GM06990 (cell line): ENCODE results near the gene REXO1.

ENCODE experiments used
- DNase-seq: peaks from one replicate; pipeline ENCODE4 v3.0.0-alpha.2; 2011; ENCODE audit not compliant: insufficient read length; ENCODE audit errors: extremely low read depth
- H3K27me3 ChIP-seq: replicated peaks from 2 replicates; pipeline ENCODE4 v1.6.0; 2011; ENCODE audit warnings: low read length; ENCODE audit not compliant: control insufficient read depth, insufficient read depth
- H3K36me3 ChIP-seq: 2 replicates; pipeline ENCODE4 v1.5.1; 2011; ENCODE audit warnings: low read length; ENCODE audit not compliant: control insufficient read depth, insufficient read depth
- H3K4me3 ChIP-seq: replicated peaks from 2 replicates; pipeline ENCODE4 v1.5.1; 2011; ENCODE audit warnings: low read depth, mild to moderate bottlenecking, control low read depth, low read length
- CTCF ChIP-seq: IDR thresholded peaks from 2 replicates; pipeline ENCODE4 v1.5.1; 2011; ENCODE audit warnings: low read length, control low read depth, mild to moderate bottlenecking, inconsistent platforms; ENCODE audit not compliant: insufficient read depth, poor library complexity, severe bottlenecking

REXO1 gene

GRCh38 chr19:1868971-1869370 lies 20.7 kb upstream of the REXO1 start:
- no peaks in the 10 kb centered on the region for H3K27me3 ChIP-seq
- DNase-seq = no peak
- H3K4me3 ChIP-seq = no peak overlapping the region
- peaks cover 12% of the 10 kb centered on the region for H3K36me3 ChIP-seq
- TF ChIP-seq CTCF = no peak

GRCh38 chr19:1867349-1867724 lies 19.1 kb upstream of the REXO1 start:
- Histone ChIP-seq H3K4me3 (no peak overlapping the region), H3K27me3 (no peaks in the 10 kb centered on the region), H3K36me3 (peaks cover 4% of the 10 kb centered on the region)
- no peak for TF ChIP-seq CTCF
- DNase-seq = no peak

GRCh38 chr19:1866693-1867348 lies 18.5 kb upstream of the REXO1 start:
- no peak overlapping the region for H3K4me3 ChIP-seq
- no peak for DNase-seq
- TF ChIP-seq CTCF = no peak
- no peaks in the 10 kb centered on the region for H3K27me3 ChIP-seq
- peaks cover 3% of the 10 kb centered on the region for H3K36me3 ChIP-seq

GRCh38 chr19:1865172-1866010 lies 17.1 kb upstream of the REXO1 start:
- Histone ChIP-seq H3K4me3 (peak overlapping the region; percentile 66), H3K27me3 (no peaks in the 10 kb centered on the region), H3K36me3 (peaks cover under 1% of the 10 kb centered on the region; the same call in 1 of the 2 replicates)
- no peak for TF ChIP-seq CTCF
- no peak for DNase-seq

GRCh38 chr19:1864480-1865171 lies 16.3 kb upstream of the REXO1 start:
- peak; percentile 75 for TF ChIP-seq CTCF
- peak; percentile 87 for DNase-seq
- Histone ChIP-seq H3K27me3 (no peaks in the 10 kb centered on the region), H3K36me3 (no peaks in the 10 kb centered on the region), H3K4me3 (peak overlapping the region; percentile 66)
